Vagina (tissue), 2 donors: Measurements from ENCODE around the gene SETD4.

Source experiments
- CTCF ChIP-seq, 3 experiments: fragments of 450-650 bp in 2 of 3; fragments of 200-600 bp in 1 of 3; sonication (generic) in 1 of 3; IDR thresholded peaks; one replicate each; pipeline ENCODE4 v1.5.1; 2017 to 2019; ENCODE audit warnings: antibody characterized with exemption in 3 of 3, mild to moderate bottlenecking in 2 of 3, moderate library complexity in 2 of 3
- POLR2A ChIP-seq, 2 donors: fragments of 450-650 bp; IDR thresholded peaks; one replicate each; pipeline ENCODE4 v1.6.1; 2017; ENCODE audit warnings: antibody characterized with exemption in 2 of 2, mild to moderate bottlenecking in 2 of 2, moderate library complexity in 2 of 2
- POLR2AphosphoS5 ChIP-seq, 2 donors: sonication (generic); formaldehyde crosslinking; IDR thresholded peaks; one replicate each; pipeline ENCODE4 v1.9.0; 2017; ENCODE audit warnings: antibody characterized with exemption in 2 of 2, mild to moderate bottlenecking in 2 of 2, low read depth in 1 of 2; ENCODE audit not compliant: insufficient read depth in 1 of 2

- TF ChIP-seq CTCF (IDR thresholded peaks at IDR 0.05): no peak
- TF ChIP-seq POLR2AphosphoS5 (IDR thresholded peaks at IDR 0.05; ENCODE audit: insufficient read depth in 1 of 2, low read depth in 1 of 2): no peak
- TF ChIP-seq POLR2A (IDR thresholded peaks at IDR 0.05): no peak
Observed at GRCh38 chr21:35990609-35991008, 69.7 kb downstream of the SETD4 start.
